ENCODE measurements around the gene RMRP.
A peak's percentile ranks its signal among the peaks of the same experiment; 100 is the strongest.

The RMRP gene

GRCh38 chr9:35675204-35675603, 17.4 kb upstream of the RMRP start:
- DNase-seq (ENCODE audit: low read depth), result no peak
- H3K4me3 ChIP-seq (ENCODE audit: low read length), result peak overlapping the region; percentile 33
- TF ChIP-seq CTCF (IDR thresholded peaks at IDR 0.05; ENCODE audit: insufficient read depth, low read depth, low read length, missing control alignments), result no peak

- H3K4me3 ChIP-seq (ENCODE audit: low read length), result no peak overlapping the region
- no peak for TF ChIP-seq CTCF (IDR thresholded peaks at IDR 0.05; ENCODE audit: insufficient read depth, low read depth, low read length, missing control alignments)
- no peak for DNase-seq (ENCODE audit: low read depth)
These were observed 16.2 kb upstream of the RMRP start for GRCh38 chr9:35674025-35674361.

- DNase-seq (ENCODE audit: low read depth), result peak; percentile 68
- no peak within 1 kb of the TSS for H3K4me3 ChIP-seq (ENCODE audit: low read length)
- TF ChIP-seq CTCF (IDR thresholded peaks at IDR 0.05; ENCODE audit: insufficient read depth, low read depth, low read length, missing control alignments), result no peak
These were observed 15.6 kb upstream of the RMRP start, which contains the start of gene CA9 for GRCh38 chr9:35673132-35674024. Gene CA9, plus strand, starts transcription at chr9:35673928. Its CDS starts 32 bp downstream, at chr9:35673960.

- no peak for TF ChIP-seq CTCF (IDR thresholded peaks at IDR 0.05; ENCODE audit: insufficient read depth, low read depth, low read length, missing control alignments)
- peak; percentile 64 for DNase-seq (ENCODE audit: low read depth)
- no peak overlapping the region for H3K4me3 ChIP-seq (ENCODE audit: low read length)
These were observed 11.7 kb upstream of the RMRP start for GRCh38 chr9:35669331-35670145.

GRCh38 chr9:35667939-35668338, 10.1 kb upstream of the RMRP start:
- TF ChIP-seq CTCF (IDR thresholded peaks at IDR 0.05; ENCODE audit: insufficient read depth, low read depth, low read length, missing control alignments), result no peak
- H3K4me3 ChIP-seq (ENCODE audit: low read length), result no peak overlapping the region
- DNase-seq (ENCODE audit: low read depth), result no peak

- TF ChIP-seq CTCF (IDR thresholded peaks at IDR 0.05; ENCODE audit: insufficient read depth, low read depth, low read length, missing control alignments), result no peak
- no peak overlapping the region for H3K4me3 ChIP-seq (ENCODE audit: low read length)
- DNase-seq (ENCODE audit: low read depth), result no peak
These were observed 8.7 kb upstream of the RMRP start for GRCh38 chr9:35666549-35666948.
